Memory B cell (primary cell): ENCODE results near the gene HMG20A.

Source experiments
- ATAC-seq: fragments of 150-1000 bp; cut with Tn5 transposase; 2 replicates; pipeline ENCODE4 v1.10.0; 2021; ENCODE audit warnings: low read depth, mild to moderate bottlenecking, moderate library complexity
- DNase-seq, 2 donors: peaks; one replicate each; pipeline ENCODE4 v3.0.0; 2022; ENCODE audit warnings: low spot score in 2 of 2
- H3K27ac Mint-ChIP-seq: one replicate; pipeline ENCODE4 v1.8.0; 2022; ENCODE audit warnings: mild to moderate bottlenecking, moderate library complexity, mixed read lengths
- H3K27me3 Mint-ChIP-seq: one replicate; pipeline ENCODE4 v1.8.0; 2022; ENCODE audit warnings: mixed read lengths
- H3K36me3 Mint-ChIP-seq: one replicate; pipeline ENCODE4 v1.8.0; 2022; ENCODE audit warnings: mild to moderate bottlenecking, mixed read lengths
- H3K4me1 Mint-ChIP-seq: one replicate; pipeline ENCODE4 v1.8.0; 2022; ENCODE audit warnings: mixed read lengths
- H3K4me3 Mint-ChIP-seq: one replicate; pipeline ENCODE4 v1.8.0; 2022; ENCODE audit warnings: mild to moderate bottlenecking, moderate library complexity, mixed read lengths
- H3K9me3 Mint-ChIP-seq: one replicate; pipeline ENCODE4 v1.8.0; 2022; ENCODE audit warnings: mixed read lengths

Gene HMG20A

GRCh38 chr15:77526595-77527163, 106.0 kb downstream of the HMG20A start:
- no peak overlapping the region for H3K27ac Mint-ChIP-seq
- no peak for ATAC-seq
- no peak overlapping the region for H3K4me3 Mint-ChIP-seq
- no peaks in the 10 kb centered on the region for H3K9me3 Mint-ChIP-seq
- no peaks in the 10 kb centered on the region for H3K27me3 Mint-ChIP-seq
- H3K4me1 Mint-ChIP-seq = no peaks in the 10 kb centered on the region
- no peak for DNase-seq
- no peaks in the 10 kb centered on the region for H3K36me3 Mint-ChIP-seq

DNA sequence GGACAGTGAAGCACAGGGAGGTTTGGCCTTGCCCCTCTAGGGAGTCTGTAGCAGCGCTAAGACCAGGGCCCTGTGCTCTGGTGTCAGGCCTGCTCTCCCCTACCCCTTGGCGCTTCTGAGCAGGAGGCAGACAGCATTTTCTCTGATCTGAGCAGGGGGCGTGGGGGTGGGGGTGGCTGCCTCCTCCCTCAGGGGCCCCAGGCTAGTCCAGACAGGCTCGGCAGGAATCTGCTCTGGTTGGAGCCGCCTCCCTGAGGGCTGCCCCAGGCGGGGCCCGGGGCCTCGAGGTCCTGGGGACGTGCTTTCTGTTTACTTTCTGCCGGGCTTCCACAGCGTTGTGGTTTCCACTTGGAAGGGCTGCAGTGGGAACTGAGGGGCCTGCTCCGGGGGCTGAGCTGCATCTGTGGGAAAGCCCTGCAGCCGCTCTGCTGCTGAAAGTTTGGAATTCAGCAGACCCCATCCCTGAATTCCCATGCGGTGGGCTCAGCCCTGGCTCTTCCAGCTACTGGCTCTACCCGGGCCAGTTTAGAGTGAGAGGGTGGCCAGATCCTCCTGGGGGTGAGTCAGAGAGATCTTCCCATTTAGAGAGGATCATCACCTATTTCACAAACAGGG, 106.6 kb downstream of the HMG20A start:
- DNase-seq (no peak), ATAC-seq (no peak)
- no peaks in the 10 kb centered on the region for H3K27me3 Mint-ChIP-seq
- no peaks in the 10 kb centered on the region for H3K9me3 Mint-ChIP-seq
- H3K36me3 Mint-ChIP-seq = no peaks in the 10 kb centered on the region
- H3K4me3 Mint-ChIP-seq = no peak overlapping the region
- H3K4me1 Mint-ChIP-seq = no peaks in the 10 kb centered on the region
- no peak overlapping the region for H3K27ac Mint-ChIP-seq

- Mint-ChIP-seq H3K4me1 (no peaks in the 10 kb centered on the region), H3K36me3 (no peaks in the 10 kb centered on the region), H3K9me3 (no peaks in the 10 kb centered on the region), H3K27ac (no peak overlapping the region), H3K27me3 (no peaks in the 10 kb centered on the region), H3K4me3 (no peak overlapping the region)
- DNase-seq (no peak), ATAC-seq (no peak)
Measured at GRCh38 chr15:77527831-77528231, 107.1 kb downstream of the HMG20A start.

DNA sequence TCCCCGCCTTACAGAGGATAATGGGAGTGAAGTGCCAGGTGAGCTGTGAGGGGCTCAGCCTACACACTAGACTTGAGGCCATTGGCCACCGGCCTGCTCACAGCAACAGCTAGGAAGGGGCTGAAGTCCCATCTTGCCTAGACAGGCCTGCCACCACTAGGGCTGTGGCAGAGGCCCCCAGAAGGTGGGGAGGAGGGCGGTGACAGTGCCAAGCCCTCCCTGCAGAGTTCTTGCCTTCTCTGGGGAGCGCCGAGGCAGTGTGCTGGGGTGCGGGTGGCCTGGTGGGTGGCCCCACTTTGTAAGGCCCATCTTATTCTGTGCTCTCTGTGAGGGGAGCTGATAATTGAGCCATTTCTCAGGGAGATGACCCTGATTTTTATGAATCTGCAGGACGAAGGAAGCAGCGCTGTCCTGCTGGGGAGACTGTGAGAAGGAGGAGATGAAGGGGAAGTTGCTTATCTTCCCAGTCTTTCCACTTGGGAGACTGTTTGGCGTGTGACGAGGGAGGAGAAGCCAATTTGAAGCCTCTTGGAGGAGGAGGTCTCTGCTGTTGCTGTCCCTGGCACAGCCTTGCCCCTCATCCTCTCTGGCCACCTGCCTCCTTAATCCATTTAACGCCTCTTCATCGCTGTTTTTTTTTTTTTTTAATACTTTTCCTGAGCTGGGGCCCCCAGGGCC, 107.7 kb downstream of the HMG20A start:
- Mint-ChIP-seq H3K27me3 (no peaks in the 10 kb centered on the region), H3K4me1 (no peaks in the 10 kb centered on the region), H3K36me3 (no peaks in the 10 kb centered on the region), H3K27ac (no peak overlapping the region), H3K9me3 (no peaks in the 10 kb centered on the region), H3K4me3 (no peak overlapping the region)
- ATAC-seq (no peak), DNase-seq (no peak)

- no peaks in the 10 kb centered on the region for H3K9me3 Mint-ChIP-seq
- DNase-seq (no peak), ATAC-seq (no peak)
- H3K36me3 Mint-ChIP-seq = no peaks in the 10 kb centered on the region
- H3K4me3 Mint-ChIP-seq = no peak overlapping the region
- no peak overlapping the region for H3K27ac Mint-ChIP-seq
- no peaks in the 10 kb centered on the region for H3K4me1 Mint-ChIP-seq
- H3K27me3 Mint-ChIP-seq = no peaks in the 10 kb centered on the region
Measured at GRCh38 chr15:77528968-77529319, 108.3 kb downstream of the HMG20A start.

GRCh38 chr15:77529394-77530159, 108.9 kb downstream of the HMG20A start:
- H3K9me3 Mint-ChIP-seq = no peaks in the 10 kb centered on the region
- no peak for ATAC-seq

DNA sequence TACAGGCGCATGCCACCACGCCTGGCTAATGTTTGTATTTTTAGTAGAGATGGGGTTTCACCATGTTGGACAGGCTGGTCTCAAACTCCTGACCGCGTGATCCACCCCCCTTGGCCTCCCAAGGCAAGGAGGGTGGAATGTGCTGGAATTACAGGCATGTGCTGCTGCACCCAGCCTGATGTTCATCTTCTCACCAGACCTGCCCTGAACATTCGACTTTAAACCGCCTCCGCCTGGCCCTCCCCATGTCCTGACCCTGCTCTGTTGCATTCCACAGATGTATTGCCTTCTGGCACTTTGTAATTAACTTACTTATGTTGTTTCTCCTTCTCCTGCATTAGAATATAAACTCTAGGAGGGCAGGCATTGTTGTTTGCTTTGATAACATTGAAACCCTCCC, 109.9 kb downstream of the HMG20A start:
- H3K27me3 Mint-ChIP-seq = no peaks in the 10 kb centered on the region
- H3K4me1 Mint-ChIP-seq = no peaks in the 10 kb centered on the region
- no peak for DNase-seq
- no peak overlapping the region for H3K4me3 Mint-ChIP-seq
- no peaks in the 10 kb centered on the region for H3K9me3 Mint-ChIP-seq
- no peaks in the 10 kb centered on the region for H3K36me3 Mint-ChIP-seq
- no peak for ATAC-seq
- H3K27ac Mint-ChIP-seq = no peak overlapping the region

More at GRCh38 chr15:77529394-77530159, 108.9 kb downstream of the HMG20A start:
- Mint-ChIP-seq H3K27ac (no peak overlapping the region), H3K36me3 (no peaks in the 10 kb centered on the region), H3K27me3 (no peaks in the 10 kb centered on the region), H3K4me3 (no peak overlapping the region), H3K4me1 (no peaks in the 10 kb centered on the region)
- DNase-seq = no peak

DNA sequence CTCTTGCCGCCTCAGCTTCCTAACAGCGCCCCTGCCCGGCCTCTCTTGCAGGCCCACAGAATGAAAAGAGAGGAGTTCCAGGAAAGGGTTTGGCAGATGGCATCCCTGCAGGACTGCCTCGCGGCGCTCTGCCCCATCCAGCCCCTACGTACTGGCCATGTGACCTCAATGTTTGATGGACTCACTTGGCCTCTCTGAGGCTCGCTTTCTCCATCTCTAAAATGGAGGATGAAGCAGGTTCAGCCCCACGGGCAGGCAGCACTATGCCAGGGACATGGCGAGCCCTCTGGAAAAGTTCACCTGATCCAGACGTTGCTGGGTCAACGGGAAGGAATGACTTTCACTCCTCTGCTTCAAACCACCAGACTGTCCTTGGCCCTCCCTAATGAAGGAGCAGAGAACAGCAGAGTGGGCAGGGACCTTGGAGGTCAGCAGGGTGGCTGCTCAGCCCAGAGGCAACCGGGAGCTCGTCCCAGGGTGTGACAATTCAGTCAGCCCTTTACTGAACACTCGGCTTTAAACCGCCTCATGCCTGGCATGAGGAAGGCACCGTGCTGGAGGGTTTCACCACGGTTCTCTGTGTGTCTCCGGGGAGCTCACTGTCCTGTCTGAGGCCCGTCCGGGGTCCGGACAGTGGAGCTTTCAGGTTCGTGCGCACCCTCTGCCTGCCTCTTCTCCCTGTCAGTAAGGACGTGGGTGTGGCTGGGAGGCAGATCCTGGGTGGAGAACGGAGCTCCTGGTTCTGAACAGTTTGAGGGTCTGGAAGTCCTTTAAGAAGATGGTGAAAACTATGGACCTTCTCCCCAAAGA, 110.7 kb downstream of the HMG20A start:
- no peak for ATAC-seq
- Mint-ChIP-seq H3K27me3 (no peaks in the 10 kb centered on the region), H3K4me1 (peaks cover 6% of the 10 kb centered on the region), H3K36me3 (no peaks in the 10 kb centered on the region), H3K27ac (no peak overlapping the region), H3K9me3 (no peaks in the 10 kb centered on the region), H3K4me3 (no peak overlapping the region)
- no peak for DNase-seq

DNA sequence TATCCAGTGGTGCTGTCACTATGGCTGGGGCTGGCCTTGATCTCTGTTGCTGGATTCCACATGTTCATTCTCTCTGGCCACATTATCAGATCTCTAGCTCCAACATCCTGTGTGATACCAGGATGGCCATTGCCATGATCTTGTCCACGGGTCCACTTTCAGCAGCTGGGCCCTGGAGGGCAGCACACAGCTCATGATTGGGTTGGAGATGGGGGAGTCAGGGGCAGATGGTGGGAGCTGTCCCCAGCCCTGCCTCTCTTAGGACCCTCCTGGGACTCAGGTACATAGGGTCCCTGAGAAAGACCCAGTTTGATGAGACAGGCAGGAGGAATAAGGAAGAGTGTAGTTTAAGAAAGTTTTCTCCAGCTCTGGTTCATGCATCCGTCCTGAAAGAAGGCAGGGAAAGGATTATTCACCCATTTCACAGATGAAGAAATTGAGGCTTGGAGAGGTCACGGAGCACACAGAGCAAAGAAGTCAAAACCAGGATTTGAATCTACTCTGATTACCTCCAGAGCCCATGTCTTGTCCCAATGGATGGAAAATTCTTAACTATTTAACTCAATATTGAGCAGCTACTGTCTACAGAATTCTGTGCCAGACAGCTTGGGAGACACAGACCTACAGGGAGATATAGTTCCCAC, 111.5 kb downstream of the HMG20A start:
- no peaks in the 10 kb centered on the region for H3K36me3 Mint-ChIP-seq
- no peaks in the 10 kb centered on the region for H3K9me3 Mint-ChIP-seq
- H3K4me3 Mint-ChIP-seq = no peak overlapping the region
- ATAC-seq (no peak), DNase-seq (no peak)
- H3K27me3 Mint-ChIP-seq = no peaks in the 10 kb centered on the region
- H3K4me1 Mint-ChIP-seq = peaks cover 13% of the 10 kb centered on the region
- H3K27ac Mint-ChIP-seq = peak overlapping the region; percentile 31

GRCh38 chr15:77532846-77533245, 112.2 kb downstream of the HMG20A start:
- Mint-ChIP-seq H3K27ac (no peak overlapping the region), H3K36me3 (no peaks in the 10 kb centered on the region), H3K9me3 (no peaks in the 10 kb centered on the region), H3K27me3 (no peaks in the 10 kb centered on the region), H3K4me1 (peaks cover 20% of the 10 kb centered on the region), H3K4me3 (no peak overlapping the region)
- ATAC-seq (no peak), DNase-seq (no peak)

GRCh38 chr15:77533578-77534430, 113.1 kb downstream of the HMG20A start:
- no peak for DNase-seq
- Mint-ChIP-seq H3K4me1 (peaks cover 28% of the 10 kb centered on the region), H3K36me3 (no peaks in the 10 kb centered on the region), H3K27ac (no peak overlapping the region), H3K9me3 (no peaks in the 10 kb centered on the region), H3K27me3 (no peaks in the 10 kb centered on the region), H3K4me3 (no peak overlapping the region)
- ATAC-seq = no peak
